Tibial artery (tissue), 4 donors: ENCODE results near the gene KRR1.

Experiments used
- DNase-seq, 2 donors: peaks; one replicate each; pipeline ENCODE4 v3.0.0-alpha.2; 2019
- H3K27ac ChIP-seq, 2 donors: fragments of 200-600 bp; sonication (generic) in 1 of 2; 1 replicate in 1 of 2; 2 replicates in 1 of 2; pipeline ENCODE4 v1.5.1; 2018 to 2019; ENCODE audit warnings: mild to moderate bottlenecking in 1 of 2
- H3K27me3 ChIP-seq, 2 donors: fragments of 200-600 bp; sonication (generic) in 1 of 2; one replicate each; pipeline versions ENCODE4 v1.5.1 to v1.6.0; 2016 to 2019
- H3K36me3 ChIP-seq, 3 donors: fragments of 200-600 bp; sonication (generic) in 2 of 3; one replicate each; pipeline ENCODE4 v1.5.1; 2016 to 2019; ENCODE audit warnings: mild to moderate bottlenecking in 2 of 3
- H3K4me1 ChIP-seq, 4 donors: fragments of 200-600 bp; sonication (generic) in 2 of 4; 1 replicate in 3 of 4; 2 replicates in 1 of 4; pipeline ENCODE4 v1.5.1; 2016 to 2019
- H3K4me3 ChIP-seq, 2 donors: fragments of 200-600 bp; sonication (generic) in 1 of 2; 1 replicate in 1 of 2; 2 replicates in 1 of 2; pipeline ENCODE4 v1.5.1; 2018 to 2019; ENCODE audit warnings: mild to moderate bottlenecking in 2 of 2
- H3K9me3 ChIP-seq, 3 donors: fragments of 200-600 bp; sonication (generic) in 1 of 3; one replicate each; pipeline ENCODE4 v1.5.1; 2016 to 2019
- intact Hi-C: fragments of 100-400 bp; cut with DNase I; formaldehyde crosslinking; loops from one replicate; pipeline ENCODE4 v1.15.0; 2023; ENCODE audit warnings: low total_unique reads
- TF ChIP-seq, protein P1 (sequence below), 2 experiments: fragments of 200-600 bp in 1 of 2; fragments of 450-650 bp in 1 of 2; IDR thresholded peaks; one replicate each; pipeline ENCODE4 v1.5.1; 2017 to 2019; ENCODE audit warnings: antibody characterized with exemption in 2 of 2, mild to moderate bottlenecking in 1 of 2, moderate library complexity in 1 of 2

Gene KRR1

DNA sequence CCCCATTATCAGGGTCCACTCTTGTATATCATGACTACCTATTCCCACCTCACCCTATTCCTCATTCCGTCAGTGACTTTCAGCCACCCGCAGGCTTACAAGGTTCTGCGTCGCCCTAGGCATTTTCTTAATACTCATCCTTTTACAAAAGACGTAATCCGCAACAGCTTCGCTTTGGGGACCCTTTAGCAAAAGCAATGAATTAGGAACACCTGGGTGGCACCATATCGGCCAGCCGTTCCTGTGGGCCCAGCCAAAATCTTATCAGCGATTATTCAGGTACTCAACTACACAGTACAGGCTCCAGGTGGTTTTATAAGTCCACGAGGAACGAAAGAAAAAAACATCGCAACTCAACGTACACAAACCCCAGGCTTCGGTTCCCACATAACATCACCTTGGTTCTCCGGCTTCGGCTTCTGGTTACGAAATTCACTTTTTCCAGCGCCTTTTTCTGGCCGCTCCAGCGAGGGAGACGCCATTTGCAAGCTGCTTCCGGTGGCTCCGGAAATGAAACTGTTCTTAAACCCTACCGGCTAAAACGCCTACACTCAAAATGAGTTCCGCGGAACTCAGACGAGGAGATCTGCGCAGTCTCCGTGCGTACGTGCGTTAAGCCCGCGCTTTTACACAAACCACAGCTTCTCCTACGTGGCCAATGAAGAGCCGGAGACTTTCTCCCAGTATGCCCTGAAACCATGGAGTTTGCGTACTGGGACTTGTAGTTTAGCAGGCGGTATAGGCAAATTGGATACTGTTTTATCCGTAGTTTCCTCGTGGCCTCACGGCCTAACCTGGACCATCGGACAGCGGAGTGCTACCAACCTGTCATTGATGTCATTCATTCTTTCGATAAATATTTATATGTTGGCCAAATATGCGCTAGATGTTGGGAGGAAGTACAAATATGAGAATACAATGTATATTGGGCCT lies at the start of gene KRR1:
KRR1 (minus strand) TSS at position 494 of the 933 bp plus-strand sequence; CDS start at position 482, 12 bp downstream.
- TF ChIP-seq, protein P1, sequence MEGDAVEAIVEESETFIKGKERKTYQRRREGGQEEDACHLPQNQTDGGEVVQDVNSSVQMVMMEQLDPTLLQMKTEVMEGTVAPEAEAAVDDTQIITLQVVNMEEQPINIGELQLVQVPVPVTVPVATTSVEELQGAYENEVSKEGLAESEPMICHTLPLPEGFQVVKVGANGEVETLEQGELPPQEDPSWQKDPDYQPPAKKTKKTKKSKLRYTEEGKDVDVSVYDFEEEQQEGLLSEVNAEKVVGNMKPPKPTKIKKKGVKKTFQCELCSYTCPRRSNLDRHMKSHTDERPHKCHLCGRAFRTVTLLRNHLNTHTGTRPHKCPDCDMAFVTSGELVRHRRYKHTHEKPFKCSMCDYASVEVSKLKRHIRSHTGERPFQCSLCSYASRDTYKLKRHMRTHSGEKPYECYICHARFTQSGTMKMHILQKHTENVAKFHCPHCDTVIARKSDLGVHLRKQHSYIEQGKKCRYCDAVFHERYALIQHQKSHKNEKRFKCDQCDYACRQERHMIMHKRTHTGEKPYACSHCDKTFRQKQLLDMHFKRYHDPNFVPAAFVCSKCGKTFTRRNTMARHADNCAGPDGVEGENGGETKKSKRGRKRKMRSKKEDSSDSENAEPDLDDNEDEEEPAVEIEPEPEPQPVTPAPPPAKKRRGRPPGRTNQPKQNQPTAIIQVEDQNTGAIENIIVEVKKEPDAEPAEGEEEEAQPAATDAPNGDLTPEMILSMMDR (IDR thresholded peaks at IDR 0.05), result peak in 1 of 2 experiments; percentile 32
- Histone ChIP-seq H3K27ac (peak within 1 kb of the TSS; percentile 64 to 82), H3K9me3 (no peaks in the 10 kb centered on the region), H3K4me3 (peak within 1 kb of the TSS; percentile 66 to 84), H3K27me3 (no peaks in the 10 kb centered on the region), H3K4me1 (peaks cover 0 to 34% (median 14%) of the 10 kb centered on the region in 4 donors), H3K36me3 (peaks cover 0 to 11% (median 0%) of the 10 kb centered on the region in 3 donors)
- intact Hi-C loops, result loop anchor here (5.0 kb wide), 1 partner anchor 521 kb away; the partner anchor contains the start of gene PHLDA1
- peak; percentile 90 to 96 for DNase-seq

DNA sequence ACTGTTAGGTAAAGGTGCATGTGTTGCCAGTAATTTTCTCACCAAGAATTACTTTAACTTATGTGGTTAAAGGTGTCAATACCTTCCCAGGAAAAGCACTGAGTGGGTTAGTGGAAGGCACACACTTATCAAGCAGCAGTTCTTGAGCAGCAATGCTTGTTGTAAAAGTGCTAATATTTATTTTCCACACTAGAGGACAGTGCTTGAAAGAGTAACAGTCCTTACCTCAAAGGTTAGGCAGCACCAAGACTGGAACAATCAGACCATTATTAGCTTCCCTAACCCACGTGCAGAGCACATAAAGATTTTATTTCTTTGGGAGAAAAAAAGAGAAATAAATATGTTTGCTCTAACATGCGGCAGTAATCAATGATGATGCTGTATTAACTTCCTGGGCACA lies 48.8 kb upstream of the KRR1 start:
- H3K27me3 ChIP-seq, result no peaks in the 10 kb centered on the region
- no peaks in the 10 kb centered on the region for H3K36me3 ChIP-seq
- intact Hi-C loops, result no loop called here
- no peak for DNase-seq
- H3K27ac ChIP-seq, result no peak overlapping the region
- TF ChIP-seq, protein P1 (IDR thresholded peaks at IDR 0.05), result peak; percentile 25 to 28
- no peaks in the 10 kb centered on the region for H3K4me1 ChIP-seq
- H3K4me3 ChIP-seq, result no peak overlapping the region
- no peaks in the 10 kb centered on the region for H3K9me3 ChIP-seq

DNA sequence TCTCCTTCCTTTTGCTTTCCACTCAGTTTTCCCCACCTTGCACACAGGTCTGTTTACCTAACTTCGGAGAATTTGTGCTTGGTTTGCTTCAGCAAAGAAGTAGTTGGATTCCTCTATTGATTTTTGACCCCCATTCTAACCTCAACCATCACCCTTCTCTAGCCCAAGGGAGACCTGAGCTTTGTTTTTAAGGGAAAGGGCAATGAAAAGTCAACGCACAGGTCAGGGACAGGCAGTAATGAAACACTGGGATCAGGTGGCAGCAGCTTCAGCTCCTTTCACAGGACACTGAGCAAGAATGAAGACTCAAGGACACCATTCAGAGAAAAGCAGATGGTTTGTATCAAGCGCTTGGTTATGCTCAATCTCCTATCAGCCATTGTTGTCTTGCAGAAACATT lies 46.9 kb upstream of the KRR1 start:
- H3K4me3 ChIP-seq, result no peak overlapping the region
- no peak for DNase-seq
- H3K4me1 ChIP-seq, result peaks cover 0 to 13% (median 5%) of the 10 kb centered on the region in 4 donors
- no peaks in the 10 kb centered on the region for H3K27me3 ChIP-seq
- no peak overlapping the region for H3K27ac ChIP-seq
- TF ChIP-seq, protein P1 (IDR thresholded peaks at IDR 0.05), result no peak
- H3K9me3 ChIP-seq, result no peaks in the 10 kb centered on the region
- intact Hi-C loops, result no loop called here
- H3K36me3 ChIP-seq, result no peaks in the 10 kb centered on the region

DNA sequence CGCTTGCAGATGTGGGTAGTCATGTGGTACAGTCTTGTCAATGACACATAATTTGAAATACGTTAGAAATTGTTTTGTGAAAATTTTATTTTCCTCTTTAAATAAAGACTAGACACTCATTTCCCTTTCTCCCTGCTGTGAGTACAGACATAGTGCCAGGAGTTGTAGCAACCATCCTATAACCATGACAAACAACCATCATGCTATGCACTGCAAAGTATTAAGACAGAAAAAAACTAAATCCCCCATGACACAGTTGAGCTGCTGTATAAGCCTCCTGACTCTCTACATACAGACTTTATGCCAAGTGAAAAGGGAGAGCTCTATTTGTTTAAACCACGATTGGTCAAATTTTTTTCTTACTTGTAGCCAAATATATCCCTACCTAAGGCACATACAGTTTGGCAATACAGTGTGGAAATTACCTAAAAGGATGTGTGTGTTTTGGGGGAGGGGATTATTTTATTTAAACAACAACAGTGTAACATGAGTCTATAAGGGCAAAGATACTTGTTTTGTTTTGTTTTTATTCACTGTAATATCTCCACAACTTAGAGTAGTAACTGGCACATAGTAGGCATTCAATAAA lies 45.0 kb upstream of the KRR1 start:
- no peak overlapping the region for H3K4me3 ChIP-seq
- intact Hi-C loops, result no loop called here
- H3K36me3 ChIP-seq, result no peaks in the 10 kb centered on the region
- H3K27ac ChIP-seq, result no peak overlapping the region
- peaks cover 0 to 13% (median 5%) of the 10 kb centered on the region in 4 donors for H3K4me1 ChIP-seq
- DNase-seq, result no peak
- H3K27me3 ChIP-seq, result no peaks in the 10 kb centered on the region
- H3K9me3 ChIP-seq, result no peaks in the 10 kb centered on the region
- TF ChIP-seq, protein P1 (IDR thresholded peaks at IDR 0.05), result no peak

DNA sequence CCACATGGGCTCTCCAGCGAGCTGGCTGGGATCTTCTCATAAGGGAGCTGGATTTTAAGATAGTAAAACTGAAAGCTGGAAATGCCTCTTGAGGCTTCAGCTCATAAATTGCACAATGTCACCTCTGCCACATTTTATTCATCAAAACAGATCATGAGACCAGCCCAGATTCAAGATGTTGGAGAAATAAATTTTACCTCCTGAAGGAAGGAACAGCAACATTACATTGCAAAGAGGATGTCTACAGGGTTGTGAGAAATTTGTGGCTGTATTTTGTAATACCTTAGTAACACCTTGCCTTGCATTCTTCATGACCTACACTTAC lies 43.1 kb upstream of the KRR1 start:
- no peak for DNase-seq
- no peaks in the 10 kb centered on the region for H3K36me3 ChIP-seq
- no peak overlapping the region for H3K27ac ChIP-seq
- intact Hi-C loops, result no loop called here
- no peak overlapping the region for H3K4me3 ChIP-seq
- H3K9me3 ChIP-seq, result no peaks in the 10 kb centered on the region
- H3K4me1 ChIP-seq, result peaks cover 0 to 13% (median 5%) of the 10 kb centered on the region in 4 donors
- no peaks in the 10 kb centered on the region for H3K27me3 ChIP-seq
- TF ChIP-seq, protein P1 (IDR thresholded peaks at IDR 0.05), result no peak
